HG03025 (cell line): ENCODE data around the gene CPEB3.
"Not testable (repeated sequence)": the region's sequence is repeated elsewhere in the genome, so short reads cannot be mapped to it uniquely, and the experiment has no call there.

Experiments used
- ATAC-seq: cut with Tn5 transposase; IDR thresholded peaks from one replicate; pipeline ENCODE4 v1.9.1; 2021; ENCODE audit warnings: mild to moderate bottlenecking, moderate library complexity; ENCODE audit not compliant: unreplicated experiment, low FRiP score

The CPEB3 gene

GRCh38 chr10:92216608-92217007 is 74.3 kb downstream of the CPEB3 start:
- not testable (repeated sequence) for ATAC-seq

GRCh38 chr10:92215222-92215621 is 75.7 kb downstream of the CPEB3 start:
- not testable (repeated sequence) for ATAC-seq

- ATAC-seq, result no peak
Observed at GRCh38 chr10:92213049-92213448, 77.8 kb downstream of the CPEB3 start.

GRCh38 chr10:92208736-92209135 is 82.1 kb downstream of the CPEB3 start:
- no peak for ATAC-seq

GRCh38 chr10:92208157-92208720 is 82.6 kb downstream of the CPEB3 start:
- ATAC-seq, result no peak

GRCh38 chr10:92207061-92207460 is 83.8 kb downstream of the CPEB3 start:
- no peak for ATAC-seq

- ATAC-seq, result no peak
Observed at GRCh38 chr10:92203919-92204623, 86.8 kb downstream of the CPEB3 start.

GRCh38 chr10:92202536-92202935 is 88.3 kb downstream of the CPEB3 start:
- no peak for ATAC-seq

- no peak for ATAC-seq
Observed at GRCh38 chr10:92200564-92200963, 90.3 kb downstream of the CPEB3 start.

GRCh38 chr10:92187101-92187500 is 103.8 kb downstream of the CPEB3 start:
- no peak for ATAC-seq

- no peak for ATAC-seq
Observed at GRCh38 chr10:92184977-92185376, 105.9 kb downstream of the CPEB3 start.

GRCh38 chr10:92183199-92183598 is 107.7 kb downstream of the CPEB3 start:
- no peak for ATAC-seq

GRCh38 chr10:92181575-92181974 is 109.3 kb downstream of the CPEB3 start:
- no peak for ATAC-seq

- no peak for ATAC-seq
Observed at GRCh38 chr10:92180399-92180798, 110.5 kb downstream of the CPEB3 start.

- no peak for ATAC-seq
Observed at GRCh38 chr10:92177546-92177945, 113.3 kb downstream of the CPEB3 start.

- ATAC-seq, result no peak
Observed at GRCh38 chr10:92175164-92175563, 115.7 kb downstream of the CPEB3 start.

- no peak for ATAC-seq
Observed at GRCh38 chr10:92173996-92174395, 116.9 kb downstream of the CPEB3 start.

GRCh38 chr10:92164036-92164696 is 126.7 kb downstream of the CPEB3 start:
- no peak for ATAC-seq

GRCh38 chr10:92162541-92162940 is 128.3 kb downstream of the CPEB3 start:
- no peak for ATAC-seq

- ATAC-seq, result no peak
Observed at GRCh38 chr10:92156874-92157773, 133.8 kb downstream of the CPEB3 start.

GRCh38 chr10:92150823-92151222 is 140.1 kb downstream of the CPEB3 start:
- ATAC-seq, result no peak
